ENCODE results near the gene MFRP. TPM values are rescaled to one million over a fixed set of nuclear protein-coding genes. Genes with fewer than 3 reads are reported as not detected.

MFRP gene
- total RNA-seq, 1 experiment from 2014 or later, result not detected

DNA sequence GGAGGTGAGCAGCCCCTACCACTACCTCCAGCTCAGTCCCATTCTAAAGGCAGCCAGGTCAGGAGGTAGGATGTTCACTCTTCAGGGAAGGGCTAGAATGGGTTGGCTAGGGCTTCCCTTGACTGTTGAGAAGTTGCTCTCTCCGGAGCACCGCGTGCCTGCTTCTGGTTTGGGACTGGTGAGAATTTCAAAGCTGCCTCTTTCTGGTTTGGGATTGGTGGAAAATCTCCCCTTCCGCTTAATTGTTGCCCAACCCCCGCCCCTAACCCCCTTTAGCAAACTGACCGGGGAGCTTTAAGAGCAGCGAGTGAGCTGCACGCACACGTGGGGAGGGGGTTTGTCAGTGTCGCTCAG lies 34.3 kb upstream of the MFRP start:
- intact Hi-C loops (cut with micrococcal nuclease), result loop anchor here (1.0 to 2.0 kb wide), 2 partner anchors 52 to 93 kb away; no protein-coding TSS in a partner anchor
- Mint-ChIP-seq H3K4me3 (ENCODE audit: unreplicated experiment) (no peak overlapping the region), H3K27me3 (ENCODE audit: insufficient read depth, unreplicated experiment) (no peaks in the 10 kb centered on the region), H3K9me3 (ENCODE audit: unreplicated experiment) (no peaks in the 10 kb centered on the region), H3K4me1 (ENCODE audit: insufficient read depth, unreplicated experiment) (peaks cover 16% of the 10 kb centered on the region), H3K36me3 (ENCODE audit: insufficient read depth, unreplicated experiment) (no peaks in the 10 kb centered on the region), H3K27ac (ENCODE audit: low read depth, unreplicated experiment) (no peak overlapping the region)
- TF ChIP-seq, protein P1, sequence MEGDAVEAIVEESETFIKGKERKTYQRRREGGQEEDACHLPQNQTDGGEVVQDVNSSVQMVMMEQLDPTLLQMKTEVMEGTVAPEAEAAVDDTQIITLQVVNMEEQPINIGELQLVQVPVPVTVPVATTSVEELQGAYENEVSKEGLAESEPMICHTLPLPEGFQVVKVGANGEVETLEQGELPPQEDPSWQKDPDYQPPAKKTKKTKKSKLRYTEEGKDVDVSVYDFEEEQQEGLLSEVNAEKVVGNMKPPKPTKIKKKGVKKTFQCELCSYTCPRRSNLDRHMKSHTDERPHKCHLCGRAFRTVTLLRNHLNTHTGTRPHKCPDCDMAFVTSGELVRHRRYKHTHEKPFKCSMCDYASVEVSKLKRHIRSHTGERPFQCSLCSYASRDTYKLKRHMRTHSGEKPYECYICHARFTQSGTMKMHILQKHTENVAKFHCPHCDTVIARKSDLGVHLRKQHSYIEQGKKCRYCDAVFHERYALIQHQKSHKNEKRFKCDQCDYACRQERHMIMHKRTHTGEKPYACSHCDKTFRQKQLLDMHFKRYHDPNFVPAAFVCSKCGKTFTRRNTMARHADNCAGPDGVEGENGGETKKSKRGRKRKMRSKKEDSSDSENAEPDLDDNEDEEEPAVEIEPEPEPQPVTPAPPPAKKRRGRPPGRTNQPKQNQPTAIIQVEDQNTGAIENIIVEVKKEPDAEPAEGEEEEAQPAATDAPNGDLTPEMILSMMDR (IDR thresholded peaks at IDR 0.05; ENCODE audit: unreplicated experiment), result no peak
- no peak for DNase-seq (ENCODE audit: unreplicated experiment)
- CTCF ChIA-PET, result interaction anchor here (0.5 to 19.9 kb wide), 26 partner anchors 8 to 536 kb away, joined by 3 to 415 read pairs (median 4); no protein-coding TSS in a partner anchor
- POLR2A ChIA-PET, result interaction anchor here (1.1 to 3.5 kb wide), 9 partner anchors 13 to 349 kb away, joined by 3 to 19 read pairs (median 6); partner anchors contain the start of gene NECTIN1
- BruUV-seq (replicated peaks), result no TSS peak

DNA sequence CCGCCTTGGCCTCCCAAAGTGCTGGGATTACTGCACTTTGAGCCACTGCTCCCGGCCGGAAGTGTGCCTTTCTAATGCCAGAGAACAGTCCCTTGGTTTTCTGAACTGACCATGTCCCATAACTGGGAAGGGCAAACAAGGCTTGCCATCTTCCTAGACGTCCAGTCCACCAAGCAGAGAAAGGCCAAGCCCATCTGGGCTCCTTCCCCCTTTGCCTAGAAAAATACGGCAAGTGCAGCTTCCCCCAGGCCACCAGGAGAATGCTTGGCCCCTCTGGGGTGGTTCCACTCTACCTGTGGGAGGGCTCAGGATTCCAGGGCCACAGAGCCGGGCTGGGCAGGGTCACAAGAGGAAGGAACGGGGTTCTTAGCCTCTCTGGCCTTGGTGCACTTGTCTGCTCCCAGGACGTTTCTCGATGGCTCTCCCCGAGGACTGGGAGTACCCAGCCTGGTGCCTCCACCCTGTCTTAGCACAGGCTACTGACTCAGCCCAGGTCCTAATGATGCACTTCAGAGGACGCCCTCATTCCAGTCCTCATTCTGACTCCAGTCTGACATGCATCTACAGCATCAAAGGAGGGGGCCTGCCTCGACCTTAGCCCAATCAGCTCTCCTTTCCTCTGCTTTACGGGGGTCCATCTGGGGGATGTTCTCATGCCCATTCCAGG lies 33.8 kb upstream of the MFRP start:
- no peaks in the 10 kb centered on the region for H3K27me3 Mint-ChIP-seq (ENCODE audit: insufficient read depth, unreplicated experiment)
- peaks cover 18% of the 10 kb centered on the region for H3K4me1 Mint-ChIP-seq (ENCODE audit: insufficient read depth, unreplicated experiment)
- no peaks in the 10 kb centered on the region for H3K9me3 Mint-ChIP-seq (ENCODE audit: unreplicated experiment)
- H3K27ac Mint-ChIP-seq (ENCODE audit: low read depth, unreplicated experiment), result no peak overlapping the region
- TF ChIP-seq, protein P1 (IDR thresholded peaks at IDR 0.05; ENCODE audit: unreplicated experiment), result no peak
- DNase-seq (ENCODE audit: unreplicated experiment), result no peak
- no peaks in the 10 kb centered on the region for H3K36me3 Mint-ChIP-seq (ENCODE audit: insufficient read depth, unreplicated experiment)
- BruUV-seq (replicated peaks), result no TSS peak
- POLR2A ChIA-PET, result interaction anchor here (1.1 to 3.5 kb wide), 5 partner anchors 13 to 94 kb away, joined by 3 to 11 read pairs (median 9); no protein-coding TSS in a partner anchor
- intact Hi-C loops (cut with micrococcal nuclease), result loop anchor here (2.0 kb wide), 1 partner anchor 53 kb away; no protein-coding TSS in a partner anchor
- CTCF ChIA-PET, result interaction anchor here (0.5 to 19.9 kb wide), 17 partner anchors 8 to 1324 kb away, joined by 3 to 415 read pairs (median 5); no protein-coding TSS in a partner anchor
- no peak overlapping the region for H3K4me3 Mint-ChIP-seq (ENCODE audit: unreplicated experiment)

DNA sequence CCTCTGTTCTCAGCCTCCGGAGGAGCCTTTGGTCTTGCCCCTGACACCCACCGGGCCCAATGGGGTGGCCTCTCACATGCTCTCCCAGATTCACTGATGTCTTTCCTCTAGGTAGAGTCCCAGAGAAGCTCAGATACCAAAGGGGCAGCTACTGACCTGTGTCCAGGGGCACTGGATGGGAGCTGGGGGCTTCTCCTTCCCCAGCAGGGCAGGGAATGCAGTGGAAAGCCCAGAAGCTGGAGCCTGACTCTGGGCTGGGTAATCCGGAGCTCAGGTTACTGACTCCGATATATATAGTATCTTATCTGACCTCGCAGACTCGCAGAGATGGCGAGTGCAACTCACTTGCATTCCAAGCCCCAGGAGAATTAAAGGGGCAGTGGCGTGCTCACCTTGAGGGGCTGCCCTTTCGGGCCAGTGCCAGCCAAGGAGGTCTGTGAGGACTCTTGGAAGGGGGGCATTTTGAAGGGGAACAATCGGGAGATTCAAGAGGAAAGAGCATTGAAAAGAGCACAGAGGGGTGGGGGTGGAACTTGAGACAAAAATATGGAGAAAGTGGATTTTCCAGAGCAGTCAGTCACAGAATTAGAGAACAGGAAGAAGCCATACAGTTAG lies 32.5 kb upstream of the MFRP start:
- POLR2A ChIA-PET, result no interaction called here

More for the DNA sequence above, 32.5 kb upstream of the MFRP start:
- Mint-ChIP-seq H3K4me1 (ENCODE audit: insufficient read depth, unreplicated experiment) (peaks cover 18% of the 10 kb centered on the region), H3K27me3 (ENCODE audit: insufficient read depth, unreplicated experiment) (no peaks in the 10 kb centered on the region), H3K27ac (ENCODE audit: low read depth, unreplicated experiment) (no peak overlapping the region), H3K36me3 (ENCODE audit: insufficient read depth, unreplicated experiment) (no peaks in the 10 kb centered on the region), H3K4me3 (ENCODE audit: unreplicated experiment) (no peak overlapping the region), H3K9me3 (ENCODE audit: unreplicated experiment) (no peaks in the 10 kb centered on the region)
- BruUV-seq (replicated peaks), result no TSS peak
- TF ChIP-seq, protein P1 (IDR thresholded peaks at IDR 0.05; ENCODE audit: unreplicated experiment), result no peak
- intact Hi-C loops (cut with micrococcal nuclease), result no loop called here
- DNase-seq (ENCODE audit: unreplicated experiment), result no peak
- CTCF ChIA-PET, result interaction anchor here (0.5 to 19.9 kb wide), 5 partner anchors 9 to 96 kb away, joined by 3 to 415 read pairs (median 3); no protein-coding TSS in a partner anchor
